Vagina (tissue), 2 donors: ENCODE results near the gene ETV4.

Source experiments
- CTCF ChIP-seq, 3 experiments: fragments of 450-650 bp in 2 of 3; fragments of 200-600 bp in 1 of 3; sonication (generic) in 1 of 3; IDR thresholded peaks; one replicate each; pipeline ENCODE4 v1.5.1; 2017 to 2019; ENCODE audit warnings: antibody characterized with exemption in 3 of 3, mild to moderate bottlenecking in 2 of 3, moderate library complexity in 2 of 3
- POLR2A ChIP-seq, 2 donors: fragments of 450-650 bp; IDR thresholded peaks; one replicate each; pipeline ENCODE4 v1.6.1; 2017; ENCODE audit warnings: antibody characterized with exemption in 2 of 2, mild to moderate bottlenecking in 2 of 2, moderate library complexity in 2 of 2

- TF ChIP-seq CTCF (IDR thresholded peaks at IDR 0.05), result no peak
- no peak for TF ChIP-seq POLR2A (IDR thresholded peaks at IDR 0.05)
These were observed 2.8 kb downstream of the ETV4 start for GRCh38 chr17:43543300-43543699.
